GM12878 (cell line): ENCODE data around the gene FOXR1. TPM values are rescaled to one million over a fixed set of nuclear protein-coding genes. Genes with fewer than 3 reads are reported as not detected.
A peak's percentile ranks its signal among the peaks of the same experiment; 100 is the strongest.

Experiments used
- CHD2 ChIP-seq: IDR thresholded peaks from 2 replicates; pipeline ENCODE4 v1.6.1; 2011; ENCODE audit warnings: low read depth, low read length, improper control_type of control experiment, borderline replicate concordance
- E2F4 ChIP-seq: IDR thresholded peaks from 2 replicates; pipeline ENCODE4 v1.6.1; 2012; ENCODE audit warnings: low read depth, low read length, improper control_type of control experiment
- FOXK2 ChIP-seq: fragments of 450-650 bp; IDR thresholded peaks from 2 replicates; pipeline ENCODE4 v1.6.1; 2017; ENCODE audit warnings: mild to moderate bottlenecking, moderate library complexity
- NFYA ChIP-seq: IDR thresholded peaks from 2 replicates; pipeline ENCODE4 v1.6.1; 2011; ENCODE audit warnings: low read depth, mild to moderate bottlenecking, low read length, improper control_type of control experiment, borderline replicate concordance
- NR2C1 ChIP-seq: fragments of 450-650 bp; IDR thresholded peaks from 2 replicates; pipeline ENCODE4 v1.6.1; 2017; ENCODE audit warnings: antibody characterized with exemption, mild to moderate bottlenecking, moderate library complexity
- NR2F1 ChIP-seq: fragments of 450-650 bp; conservative IDR thresholded peaks from 2 replicates; pipeline ENCODE4 v1.6.1; 2017; ENCODE audit warnings: mild to moderate bottlenecking
- PML ChIP-seq: IDR thresholded peaks from 2 replicates; pipeline ENCODE4 v1.6.1; 2012; ENCODE audit warnings: low read length, inconsistent platforms
- POLR2AphosphoS2 ChIP-seq: IDR thresholded peaks from 2 replicates; pipeline ENCODE4 v1.6.1; 2011; ENCODE audit warnings: low read depth, mild to moderate bottlenecking, low read length, improper control_type of control experiment, moderate library complexity
- POLR2AphosphoS5 ChIP-seq: IDR thresholded peaks from 2 replicates; pipeline ENCODE4 v1.6.1; 2011; ENCODE audit warnings: mild to moderate bottlenecking, low read length, inconsistent platforms
- RAD51 ChIP-seq: fragments of 450-650 bp; IDR thresholded peaks from 2 replicates; pipeline ENCODE4 v1.6.1; 2016; ENCODE audit warnings: moderate library complexity, mild to moderate bottlenecking, inconsistent platforms
- RB1 ChIP-seq: fragments of 450-650 bp; formaldehyde crosslinking; IDR thresholded peaks from 2 replicates; pipeline ENCODE4 v1.6.1; 2017; ENCODE audit warnings: mild to moderate bottlenecking, borderline replicate concordance
- REST ChIP-seq: IDR thresholded peaks from 2 replicates; pipeline ENCODE4 v1.6.1; 2012; ENCODE audit warnings: mild to moderate bottlenecking, low read depth, low read length
- SKIL ChIP-seq: fragments of 450-650 bp; IDR thresholded peaks from 2 replicates; pipeline ENCODE4 v1.6.1; 2017; ENCODE audit warnings: mild to moderate bottlenecking, low read depth, inconsistent platforms; ENCODE audit not compliant: poor library complexity, severe bottlenecking
- SP1 ChIP-seq: IDR thresholded peaks from one replicate; pipeline ENCODE4 v1.6.1; 2011; ENCODE audit warnings: low read depth, low read length
- SPI1 ChIP-seq: IDR thresholded peaks from 2 replicates; pipeline ENCODE4 v1.6.1; 2011; ENCODE audit warnings: low read depth, mild to moderate bottlenecking, low read length, moderate library complexity, borderline replicate concordance; ENCODE audit not compliant: insufficient read depth
- SREBF2 ChIP-seq: IDR thresholded peaks from 2 replicates; pipeline ENCODE4 v1.6.1; 2012; ENCODE audit warnings: mild to moderate bottlenecking, low read length
- STAT1 ChIP-seq: fragments of 450-650 bp; conservative IDR thresholded peaks from 2 replicates; pipeline ENCODE4 v1.6.1; 2014; ENCODE audit warnings: antibody characterized with exemption, mild to moderate bottlenecking
- TCF3 ChIP-seq: IDR thresholded peaks from 2 replicates; pipeline ENCODE4 v1.6.1; 2012; ENCODE audit warnings: low read depth, mild to moderate bottlenecking, low read length, borderline replicate concordance; ENCODE audit not compliant: insufficient read depth
- ZNF622 ChIP-seq: fragments of 450-650 bp; IDR thresholded peaks from 2 replicates; pipeline ENCODE4 v1.6.1; 2017; ENCODE audit warnings: mild to moderate bottlenecking, inconsistent platforms
- ZSCAN29 ChIP-seq: fragments of 450-650 bp; IDR thresholded peaks from 2 replicates; pipeline ENCODE4 v1.6.1; 2017; ENCODE audit warnings: mild to moderate bottlenecking, moderate library complexity
- polyA plus RNA-seq, 11 experiments: library from polyadenylated mRNA; depleted of rRNA in 4 of 11; unstranded in 6 of 11; stranded (reverse) in 5 of 11; fragments of >200 nt; fragmentation: Nextera tagmentation in 4 of 11; fragmentation: Illumina TruSeq in 1 of 11; extraction: Ambion mirVana in 4 of 11; extraction: Trizol in 1 of 11; gene quantifications; 1 replicate in 1 of 11; 2 replicates in 10 of 11; pipeline versions ENCODE4 v1.2.1 to v1.2.3, GENCODE V29; 2011 to 2016; ENCODE audit warnings: inconsistent platforms in 2 of 11, missing spikeins in 2 of 11, low read depth in 1 of 11
- total RNA-seq, 4 experiments: library from RNA; depleted of rRNA in 3 of 4; stranded (reverse); fragments of >200 nt in 3 of 4; fragmentation: Illumina TruSeq in 1 of 4; extraction: Trizol in 1 of 4; gene quantifications; 2 replicates each; pipeline versions ENCODE4 v1.2.1 to v1.2.3, GENCODE V29; 2013 to 2021

FOXR1 gene
- total and polyA plus RNA-seq, 10 of the 15 experiments (the other 5 are each of a cell fraction or from before 2014, with no cell fraction given): not detected

- TF ChIP-seq REST: peak; percentile 7; the same call in 1 of the 2 replicates
- TF ChIP-seq SREBF2: 0 out of 2 replicates have a peak, but pooled peaks have one; percentile 15
- TF ChIP-seq SKIL: peak; percentile 19
- peak; percentile 62 for TF ChIP-seq SP1
- no peak for TF ChIP-seq ZSCAN29
- TF ChIP-seq NR2C1: peak; percentile 99
- no peak for TF ChIP-seq NFYA
- peak; percentile 98 for TF ChIP-seq POLR2AphosphoS5
- peak; percentile 64; the same call in 1 of the 2 replicates for TF ChIP-seq RB1
- TF ChIP-seq STAT1: peak; percentile 90; the same call in 1 of the 2 replicates
- peak; percentile 97 for TF ChIP-seq PML
- TF ChIP-seq TCF3: 0 out of 2 replicates have a peak, but pooled peaks have one; percentile 48
- no peak for TF ChIP-seq RAD51
- peak; percentile 6; the same call in 1 of the 2 replicates for TF ChIP-seq E2F4
- TF ChIP-seq SPI1: peak; percentile 77; the same call in 1 of the 2 replicates
- TF ChIP-seq FOXK2: no peak; the same call in 1 of the 2 replicates
- no peak for TF ChIP-seq ZNF622
- TF ChIP-seq NR2F1: 0 out of 2 replicates have a peak, but pooled peaks have one; percentile 39
- peak; percentile 79 for TF ChIP-seq CHD2
- TF ChIP-seq POLR2AphosphoS2: peak; percentile 59; the same call in 1 of the 2 replicates
Observed at GRCh38 chr11:119018074-119018938, 46.7 kb downstream of the FOXR1 start, which contains the start of the genes RPS25 and TRAPPC4 (continued).
